NCI-H2081 treated with DMSO at 0.1 percent for 48 hours (cell line): Measurements from ENCODE around the gene KEL.

Source experiments
- DNase-seq: peaks from one replicate; lab custom pipeline; 2025; lab: John Stamatoyannopoulos, UW

The KEL gene

GRCh38 chr7:142896741-142897379 lies 65.3 kb downstream of the KEL start:
- DNase-seq = no peak

DNA sequence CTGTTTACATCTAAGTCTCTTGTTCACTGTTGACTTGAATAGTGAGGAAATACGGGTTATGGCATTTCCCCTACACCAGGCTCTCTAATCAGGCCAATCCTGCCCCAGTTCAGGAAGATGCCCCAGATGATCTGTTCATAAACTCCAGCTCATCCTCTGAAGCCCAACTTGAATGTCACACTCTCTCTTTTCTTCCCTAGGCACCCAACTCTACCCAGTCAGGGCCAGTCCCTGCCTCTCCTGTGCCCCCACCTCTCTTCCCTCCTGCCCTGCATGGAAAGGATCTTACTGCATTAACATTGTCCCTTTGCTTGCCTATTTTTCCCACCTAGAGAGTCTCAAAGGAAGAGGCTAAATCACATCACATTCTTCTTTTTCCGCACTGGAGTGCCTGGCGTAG lies 66.0 kb downstream of the KEL start:
- no peak for DNase-seq

DNA sequence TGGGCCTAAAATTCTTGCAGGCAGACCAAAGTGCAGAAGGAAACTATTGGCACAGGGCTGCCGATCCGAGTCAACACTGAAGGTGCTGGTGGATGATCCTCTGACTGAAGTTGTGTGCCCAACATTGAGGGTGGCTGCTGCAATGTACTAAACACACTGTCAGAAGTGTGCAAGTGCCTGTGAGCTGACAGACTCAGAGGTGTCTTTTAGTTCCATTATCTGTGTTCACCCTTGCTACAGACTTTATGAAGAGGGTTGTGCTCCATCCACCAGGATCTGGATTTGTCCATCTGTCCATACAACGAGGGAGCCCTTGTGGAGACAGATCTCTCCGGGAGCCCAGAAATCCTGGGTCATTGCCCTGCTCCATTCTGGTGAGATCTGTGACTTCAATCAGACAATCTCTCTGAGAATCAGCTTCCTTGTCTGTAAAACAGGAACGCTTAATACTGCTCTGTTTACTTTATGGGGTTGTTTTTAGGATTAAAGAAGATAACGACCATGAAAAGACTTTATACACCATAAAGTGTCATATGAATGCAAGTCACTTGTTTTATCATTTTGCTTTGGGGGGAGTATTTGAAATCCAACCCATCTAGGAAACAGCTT lies 67.1 kb downstream of the KEL start:
- no peak for DNase-seq

DNA sequence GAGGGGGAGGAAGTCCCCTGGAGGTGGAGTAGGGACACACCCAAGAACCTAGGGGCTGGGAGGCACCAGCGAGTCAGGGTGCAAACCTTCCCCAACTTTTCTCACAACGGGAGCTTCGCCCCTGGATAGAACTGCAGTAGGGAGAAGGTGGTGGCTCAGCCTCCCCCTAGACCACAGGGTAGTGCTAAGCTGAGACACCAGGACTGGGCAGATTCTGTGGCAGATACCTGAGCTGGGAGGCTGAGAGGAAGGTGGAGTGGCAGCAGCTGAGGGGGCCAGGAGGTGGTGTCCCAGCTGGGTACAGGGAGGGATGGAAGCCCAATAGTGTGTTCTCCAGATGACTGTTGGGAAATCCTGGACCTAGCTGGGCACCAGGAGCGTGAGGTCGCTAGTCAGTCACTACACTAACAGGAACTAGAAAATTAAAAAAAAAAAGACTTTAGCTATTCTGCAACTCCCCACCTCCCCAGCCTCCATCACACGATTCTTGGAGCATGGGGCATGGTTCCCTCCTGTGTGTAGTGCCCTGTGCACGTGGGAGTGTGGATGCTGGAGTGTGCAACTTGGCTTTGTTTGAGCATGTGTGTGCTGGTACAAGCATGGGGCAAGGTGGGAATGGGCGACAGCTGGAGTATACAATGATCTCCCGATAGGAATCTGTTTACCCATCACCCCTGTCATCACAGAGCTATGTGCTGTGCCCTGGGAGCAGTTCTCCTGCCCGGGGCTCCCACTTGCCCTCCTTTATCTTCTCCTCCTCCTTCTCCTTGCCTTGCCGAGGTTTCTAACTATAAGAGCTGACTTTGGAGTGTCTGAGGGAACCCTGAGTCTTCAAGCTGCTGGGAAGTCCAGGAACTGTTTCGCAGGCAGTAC lies 67.8 kb downstream of the KEL start:
- no peak for DNase-seq

GRCh38 chr7:142892951-142893350 lies 69.2 kb downstream of the KEL start:
- DNase-seq = no peak

- no peak for DNase-seq
Measured at GRCh38 chr7:142891490-142892082, 70.6 kb downstream of the KEL start.
